Mesenchymal stem cell (in vitro differentiated cells and primary cell): ENCODE measurements around the gene ABCC1.

Experiments used
- DNase-seq: peaks from one replicate; pipeline ENCODE4 v3.0.0-alpha.2; 2013
- H2AFZ ChIP-seq: one replicate; pipeline ENCODE4 v1.6.1; 2013; ENCODE audit warnings: low read depth, mild to moderate bottlenecking, control low read depth, inconsistent platforms, low read length, moderate library complexity
- H2AK5ac ChIP-seq: 2 replicates; pipeline ENCODE4 v1.6.1; 2013; ENCODE audit warnings: low read length, moderate library complexity, mild to moderate bottlenecking, inconsistent platforms; ENCODE audit not compliant: severe bottlenecking
- H2BK120ac ChIP-seq: one replicate; pipeline ENCODE4 v1.6.1; 2013; ENCODE audit warnings: low read depth, mild to moderate bottlenecking, inconsistent platforms, low read length, moderate library complexity
- H2BK12ac ChIP-seq, 2 experiments: one replicate each; pipeline ENCODE4 v1.6.1; 2013; ENCODE audit warnings: inconsistent platforms in 2 of 2, low read length in 2 of 2, mild to moderate bottlenecking in 2 of 2, moderate library complexity in 2 of 2, control low read depth in 1 of 2
- H2BK15ac ChIP-seq: one replicate; pipeline ENCODE4 v1.6.1; 2013; ENCODE audit warnings: mild to moderate bottlenecking, low read depth, inconsistent platforms; ENCODE audit not compliant: poor library complexity, severe bottlenecking
- H2BK5ac ChIP-seq: 2 replicates; pipeline ENCODE4 v1.6.1; 2013; ENCODE audit warnings: low read depth, mild to moderate bottlenecking, low read length, control low read depth, inconsistent platforms; ENCODE audit not compliant: poor library complexity, severe bottlenecking
- H3K14ac ChIP-seq, 2 experiments: one replicate each; pipeline ENCODE4 v1.6.1; 2013; ENCODE audit warnings: inconsistent platforms in 2 of 2, low read length in 2 of 2, control low read depth in 1 of 2, mild to moderate bottlenecking in 1 of 2, moderate library complexity in 1 of 2
- H3K18ac ChIP-seq, 2 experiments: one replicate each; pipeline ENCODE4 v1.6.1; 2013; ENCODE audit warnings: inconsistent platforms in 2 of 2, low read length in 2 of 2, control low read depth in 1 of 2, low read depth in 1 of 2, mild to moderate bottlenecking in 1 of 2
- H3K23ac ChIP-seq, 2 experiments: one replicate each; pipeline ENCODE4 v1.6.1; 2013; ENCODE audit warnings: inconsistent platforms in 2 of 2, low read length in 2 of 2, mild to moderate bottlenecking in 2 of 2, moderate library complexity in 2 of 2, control low read depth in 1 of 2
- H3K27ac ChIP-seq: 2 replicates; pipeline ENCODE4 v1.5.1; 2013; ENCODE audit warnings: mild to moderate bottlenecking, moderate library complexity, low read length, control low read depth, inconsistent platforms; ENCODE audit not compliant: poor library complexity, severe bottlenecking
- H3K27me3 ChIP-seq, 2 experiments: 2 replicates each; pipeline versions ENCODE4 v1.6.1 to v1.7.0; 2013; ENCODE audit warnings: low read length in 2 of 2, mild to moderate bottlenecking in 2 of 2, moderate library complexity in 2 of 2, control low read depth in 1 of 2, inconsistent platforms in 1 of 2; ENCODE audit not compliant: control insufficient read depth in 1 of 2, insufficient read depth in 1 of 2
- H3K36me3 ChIP-seq, 2 experiments: 2 replicates each; pipeline versions ENCODE4 v1.6.1 to v1.7.0; 2013; ENCODE audit warnings: low read length in 2 of 2, control low read depth in 1 of 2, inconsistent platforms in 1 of 2, low read depth in 1 of 2, mild to moderate bottlenecking in 1 of 2; ENCODE audit not compliant: insufficient read depth in 2 of 2, control insufficient read depth in 1 of 2
- H3K4ac ChIP-seq, 2 experiments: one replicate each; pipeline ENCODE4 v1.6.1; 2013; ENCODE audit warnings: inconsistent platforms in 2 of 2, low read length in 2 of 2, mild to moderate bottlenecking in 2 of 2, moderate library complexity in 2 of 2, control low read depth in 1 of 2, low read depth in 1 of 2
- H3K4me1 ChIP-seq: 2 replicates; pipeline ENCODE4 v1.6.1; 2013; ENCODE audit warnings: low read depth, low read length, control low read depth; ENCODE audit not compliant: control insufficient read depth, insufficient read depth
- H3K4me2 ChIP-seq: 2 replicates; pipeline ENCODE4 v1.6.1; 2013; ENCODE audit warnings: low read length, mild to moderate bottlenecking, inconsistent platforms; ENCODE audit not compliant: poor library complexity, severe bottlenecking
- H3K4me3 ChIP-seq, 2 experiments: 2 replicates each; pipeline versions ENCODE4 v1.5.1 to v1.7.0; 2013; ENCODE audit warnings: low read length in 2 of 2, mild to moderate bottlenecking in 2 of 2, control low read depth in 1 of 2, low read depth in 1 of 2; ENCODE audit not compliant: insufficient read depth in 1 of 2
- H3K79me1 ChIP-seq: replicated peaks from 2 replicates; pipeline ENCODE4 v1.6.1; 2013; ENCODE audit warnings: mild to moderate bottlenecking, control low read depth, low read length, inconsistent platforms; ENCODE audit not compliant: poor library complexity, severe bottlenecking
- H3K9ac ChIP-seq: 2 replicates; pipeline ENCODE4 v1.7.0; 2013; ENCODE audit warnings: mild to moderate bottlenecking, low read length, moderate library complexity
- H3K9me3 ChIP-seq: 2 replicates; pipeline ENCODE4 v1.7.0; 2013; ENCODE audit warnings: mild to moderate bottlenecking, low read length; ENCODE audit not compliant: control insufficient read depth
- H4K8ac ChIP-seq: one replicate; pipeline ENCODE4 v1.6.1; 2013; ENCODE audit warnings: inconsistent platforms, mild to moderate bottlenecking, low read length, moderate library complexity
- H4K91ac ChIP-seq: one replicate; pipeline ENCODE4 v1.6.1; 2013; ENCODE audit warnings: mild to moderate bottlenecking, low read length, inconsistent platforms
- WGBS: methylation state at CpG from one replicate; pipeline ENCODE4 v1.1.7; 2013; ENCODE audit warnings: mixed read lengths; 5-methylcytosine and 5-hydroxymethylcytosine counted together

The ABCC1 gene

GRCh38 chr16:16073891-16074881, 124.8 kb downstream of the ABCC1 start:
- no peak overlapping the region for H3K14ac ChIP-seq
- no peak overlapping the region for H2AFZ ChIP-seq
- H3K18ac ChIP-seq = peak overlapping the region; percentile 29 to 62
- 60% methylated on average over 17 of the region's 19 CpGs for WGBS
- H2BK120ac ChIP-seq = no peak overlapping the region
- H3K36me3 ChIP-seq = peaks cover 32 to 75% of the 10 kb centered on the region in 2 experiments
- H2BK15ac ChIP-seq = no peak overlapping the region
- H3K23ac ChIP-seq = no peak overlapping the region
- H3K4ac ChIP-seq = peak overlapping the region; percentile 20 to 26
- no peak overlapping the region for H2BK5ac ChIP-seq
- peak overlapping the region; percentile 25 for H4K8ac ChIP-seq
- no peak overlapping the region for H3K4me3 ChIP-seq
- H3K79me1 ChIP-seq = no peaks in the 10 kb centered on the region
- DNase-seq = peak; percentile 83
- no peaks in the 10 kb centered on the region for H3K27me3 ChIP-seq
- no peak overlapping the region for H3K9ac ChIP-seq
- H4K91ac ChIP-seq = peak overlapping the region; percentile 36
- H2BK12ac ChIP-seq = peak overlapping the region; percentile 9 to 61
- peak overlapping the region; percentile 92 for H2AK5ac ChIP-seq
- peak overlapping the region; percentile 89 for H3K27ac ChIP-seq
- no peak overlapping the region for H3K4me2 ChIP-seq
- peaks cover 36% of the 10 kb centered on the region for H3K4me1 ChIP-seq
- H3K9me3 ChIP-seq = no peaks in the 10 kb centered on the region

DNA sequence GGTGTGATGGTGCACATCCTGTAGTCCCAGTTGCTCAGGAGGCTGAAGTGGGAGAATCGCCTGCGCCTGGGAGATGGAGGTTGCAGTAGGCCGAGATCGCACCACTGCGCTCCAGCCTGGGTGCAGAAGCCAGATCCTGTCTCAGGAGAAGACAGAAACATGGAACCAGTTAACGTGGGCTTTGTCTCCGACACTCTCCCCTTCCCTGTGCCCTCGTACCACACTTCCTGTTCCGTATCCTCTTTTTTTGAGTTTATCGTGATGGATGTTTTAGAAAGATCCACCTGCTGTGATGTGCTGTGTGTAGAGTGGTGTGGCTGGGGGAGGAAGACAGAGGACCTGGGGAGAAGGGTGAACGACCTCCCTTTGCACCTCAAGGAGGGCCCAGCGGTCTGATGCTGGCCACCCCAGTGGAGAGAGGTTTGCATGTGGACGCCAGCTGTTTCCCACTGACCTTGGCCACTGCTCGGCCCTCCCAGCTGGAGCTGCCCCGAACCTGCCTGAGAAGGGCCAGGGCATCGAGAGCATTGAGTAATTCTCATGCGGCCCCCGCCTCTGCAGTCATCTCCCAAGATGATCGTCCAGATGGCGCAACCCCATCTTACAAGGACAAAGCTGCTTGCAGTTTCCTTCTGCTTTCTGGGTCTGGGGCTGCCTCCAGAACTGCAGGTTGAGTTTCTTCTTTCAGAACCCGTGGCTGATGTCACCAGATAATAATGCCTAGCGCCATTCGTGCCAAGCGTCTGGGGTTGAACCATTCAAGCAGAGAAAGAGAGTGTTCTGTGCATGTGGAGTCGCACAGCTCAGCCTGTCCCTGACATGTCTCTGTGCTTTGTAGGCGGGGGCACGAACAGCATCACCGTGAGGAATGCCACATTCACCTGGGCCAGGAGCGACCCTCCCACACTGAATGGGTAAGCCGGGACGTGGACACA, 126.3 kb downstream of the ABCC1 start:
- Histone ChIP-seq H3K9me3 (no peaks in the 10 kb centered on the region), H3K4ac (peak overlapping the region in 1 of 2 experiments; percentile 40), H3K36me3 (peaks cover 28 to 84% of the 10 kb centered on the region in 2 experiments), H3K4me2 (no peak overlapping the region), H4K91ac (no peak overlapping the region), H3K4me1 (peaks cover 36% of the 10 kb centered on the region), H2BK15ac (no peak overlapping the region), H3K9ac (no peak overlapping the region), H3K14ac (peak overlapping the region in 1 of 2 experiments; percentile 68), H2BK120ac (peak overlapping the region; percentile 40), H3K79me1 (no peaks in the 10 kb centered on the region), H3K4me3 (no peak overlapping the region), H2AK5ac (peak overlapping the region; percentile 21), H2BK5ac (no peak overlapping the region), H3K23ac (no peak overlapping the region), H2BK12ac (peak overlapping the region in 1 of 2 experiments; percentile 55), H3K18ac (peak overlapping the region; percentile 6 to 61), H3K27me3 (no peaks in the 10 kb centered on the region), H2AFZ (no peak overlapping the region), H4K8ac (peak overlapping the region; percentile 31), H3K27ac (peak overlapping the region; percentile 89)
- peak; percentile 72 for DNase-seq
- 90% methylated on average over 27 of the region's 31 CpGs for WGBS

DNA sequence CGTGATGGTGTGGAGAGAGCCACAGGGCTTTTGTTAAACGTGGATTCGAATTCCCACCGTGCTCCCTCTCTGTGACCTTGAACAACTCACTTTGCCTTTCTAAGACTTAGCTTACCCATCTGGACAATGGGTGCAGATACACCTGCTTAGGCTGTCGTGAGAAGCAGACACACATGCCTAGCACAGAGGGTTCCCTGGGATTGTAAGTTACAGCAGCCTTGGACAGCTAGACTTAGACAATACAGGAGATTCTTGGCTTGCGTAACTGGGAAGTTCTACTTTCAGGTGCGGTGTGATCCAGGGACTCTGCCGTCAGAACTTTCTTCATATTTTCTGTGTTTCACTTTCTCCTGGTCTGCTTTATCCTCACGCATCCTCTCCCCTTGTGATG, 127.0 kb downstream of the ABCC1 start:
- no peak for DNase-seq
- Histone ChIP-seq H2BK12ac (peak overlapping the region in 1 of 2 experiments; percentile 43), H3K4me3 (no peak overlapping the region), H3K4ac (no peak overlapping the region), H2AK5ac (peak overlapping the region; percentile 21), H2BK5ac (peak overlapping the region; percentile 49), H2BK15ac (no peak overlapping the region), H3K23ac (no peak overlapping the region), H3K4me2 (no peak overlapping the region), H3K79me1 (no peaks in the 10 kb centered on the region), H3K9me3 (no peaks in the 10 kb centered on the region), H3K14ac (peak overlapping the region in 1 of 2 experiments; percentile 68), H4K91ac (peak overlapping the region; percentile 78), H3K27me3 (no peaks in the 10 kb centered on the region), H3K36me3 (peaks cover 28 to 89% of the 10 kb centered on the region in 2 experiments), H2BK120ac (no peak overlapping the region), H4K8ac (peak overlapping the region; percentile 31), H2AFZ (no peak overlapping the region), H3K4me1 (peaks cover 36% of the 10 kb centered on the region), H3K9ac (no peak overlapping the region), H3K18ac (peak overlapping the region in 1 of 2 experiments; percentile 41), H3K27ac (peak overlapping the region; percentile 89)
- 98% methylated on average over 9 of the region's 9 CpGs for WGBS
